ENCODE data around the gene UBE2K.

- TF ChIP-seq CTCF (IDR thresholded peaks at IDR 0.05; ENCODE audit: poor library complexity) = no peak
- no peak for TF ChIP-seq EZH2 (IDR thresholded peaks at IDR 0.05; ENCODE audit: borderline replicate concordance)
- TF ChIP-seq EZH2phosphoT487 (IDR thresholded peaks at IDR 0.05; ENCODE audit: low read depth, severe bottlenecking, unreplicated experiment) = no peak
These were observed 94.6 kb downstream of the UBE2K start for GRCh38 chr4:39792529-39792928.

All from hepatocyte (in vitro differentiated cells).